Measurements from ENCODE around the gene LRRC46. TPM values are rescaled to one million over a fixed set of nuclear protein-coding genes. Genes with fewer than 3 reads are reported as not detected.
A peak's percentile ranks its signal among the peaks of the same experiment; 100 is the strongest.

The LRRC46 gene
- total and polyA plus RNA-seq, 9 of the 15 experiments (the other 6 are each of a cell fraction or from before 2014, with no cell fraction given): 0.39 to 1.4 (median 0.53) TPM; not detected in 1

DNA sequence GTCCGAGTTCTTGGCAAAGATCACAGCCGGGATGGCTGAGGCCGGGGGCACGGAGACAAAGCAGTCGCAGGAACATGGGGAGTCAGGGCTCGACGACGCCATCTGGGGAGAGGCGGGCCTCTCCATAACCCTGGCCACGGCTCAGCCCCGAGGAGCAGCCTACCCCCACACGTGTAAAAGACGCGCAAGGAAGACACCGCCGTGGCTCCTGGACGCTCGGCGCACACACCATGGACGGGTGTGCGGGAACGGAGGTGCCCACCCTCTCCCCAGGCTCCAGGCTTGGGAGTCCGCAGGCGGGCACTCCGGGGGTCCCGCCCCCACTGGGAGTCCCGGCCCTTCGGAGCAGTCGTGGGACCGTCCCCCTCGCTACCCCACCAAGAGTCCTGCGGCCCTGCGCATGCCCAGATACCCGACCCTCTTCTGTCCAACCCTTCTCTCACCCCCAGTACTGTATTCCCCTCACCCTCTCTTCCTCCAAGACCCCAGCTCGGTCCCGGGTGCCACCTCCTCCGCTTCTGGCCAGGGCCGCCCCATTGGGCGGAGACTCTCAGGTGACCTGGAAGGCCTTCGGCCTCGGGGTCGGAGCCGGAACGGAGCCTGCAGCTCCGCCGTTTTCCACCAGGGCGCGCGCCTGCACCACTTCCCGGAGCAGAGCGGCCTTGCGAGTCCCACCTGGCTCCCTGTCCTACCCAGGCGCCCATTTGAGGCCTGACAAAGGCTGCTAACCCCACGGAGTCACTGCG, 9.4 kb downstream of the LRRC46 start, which contains the start of gene SCRN2 (continued):
- TF ChIP-seq, protein P1, sequence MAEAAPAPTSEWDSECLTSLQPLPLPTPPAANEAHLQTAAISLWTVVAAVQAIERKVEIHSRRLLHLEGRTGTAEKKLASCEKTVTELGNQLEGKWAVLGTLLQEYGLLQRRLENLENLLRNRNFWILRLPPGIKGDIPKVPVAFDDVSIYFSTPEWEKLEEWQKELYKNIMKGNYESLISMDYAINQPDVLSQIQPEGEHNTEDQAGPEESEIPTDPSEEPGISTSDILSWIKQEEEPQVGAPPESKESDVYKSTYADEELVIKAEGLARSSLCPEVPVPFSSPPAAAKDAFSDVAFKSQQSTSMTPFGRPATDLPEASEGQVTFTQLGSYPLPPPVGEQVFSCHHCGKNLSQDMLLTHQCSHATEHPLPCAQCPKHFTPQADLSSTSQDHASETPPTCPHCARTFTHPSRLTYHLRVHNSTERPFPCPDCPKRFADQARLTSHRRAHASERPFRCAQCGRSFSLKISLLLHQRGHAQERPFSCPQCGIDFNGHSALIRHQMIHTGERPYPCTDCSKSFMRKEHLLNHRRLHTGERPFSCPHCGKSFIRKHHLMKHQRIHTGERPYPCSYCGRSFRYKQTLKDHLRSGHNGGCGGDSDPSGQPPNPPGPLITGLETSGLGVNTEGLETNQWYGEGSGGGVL (CRISPR knock-in tag; IDR thresholded peaks at IDR 0.05): no peak
- TF ChIP-seq EP400 (IDR thresholded peaks at IDR 0.05): peak; percentile 74
- peak; percentile 86; the same call in 1 of the 2 replicates for TF ChIP-seq PHF8 (IDR thresholded peaks at IDR 0.05; ENCODE audit: borderline replicate concordance, low read length)
- TF ChIP-seq, protein P2, sequence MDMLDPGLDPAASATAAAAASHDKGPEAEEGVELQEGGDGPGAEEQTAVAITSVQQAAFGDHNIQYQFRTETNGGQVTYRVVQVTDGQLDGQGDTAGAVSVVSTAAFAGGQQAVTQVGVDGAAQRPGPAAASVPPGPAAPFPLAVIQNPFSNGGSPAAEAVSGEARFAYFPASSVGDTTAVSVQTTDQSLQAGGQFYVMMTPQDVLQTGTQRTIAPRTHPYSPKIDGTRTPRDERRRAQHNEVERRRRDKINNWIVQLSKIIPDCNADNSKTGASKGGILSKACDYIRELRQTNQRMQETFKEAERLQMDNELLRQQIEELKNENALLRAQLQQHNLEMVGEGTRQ (CRISPR knock-in tag; IDR thresholded peaks at IDR 0.05): peak; percentile 48
- TF ChIP-seq, protein P3, sequence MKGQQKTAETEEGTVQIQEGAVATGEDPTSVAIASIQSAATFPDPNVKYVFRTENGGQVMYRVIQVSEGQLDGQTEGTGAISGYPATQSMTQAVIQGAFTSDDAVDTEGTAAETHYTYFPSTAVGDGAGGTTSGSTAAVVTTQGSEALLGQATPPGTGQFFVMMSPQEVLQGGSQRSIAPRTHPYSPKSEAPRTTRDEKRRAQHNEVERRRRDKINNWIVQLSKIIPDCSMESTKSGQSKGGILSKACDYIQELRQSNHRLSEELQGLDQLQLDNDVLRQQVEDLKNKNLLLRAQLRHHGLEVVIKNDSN (CRISPR knock-in tag; IDR thresholded peaks at IDR 0.05): peak; percentile 82
- no peak for TF ChIP-seq ZNF224 (CRISPR knock-in tag; IDR thresholded peaks at IDR 0.05)
- no peak for TF ChIP-seq ZNF75A (CRISPR knock-in tag; IDR thresholded peaks at IDR 0.05)
- TF ChIP-seq HNRNPL (IDR thresholded peaks at IDR 0.05; ENCODE audit: low read depth, low read length): 0 out of 2 replicates have a peak, but pooled peaks have one; percentile 27
- 0 out of 2 replicates have a peak, but pooled peaks have one; percentile 17 for TF ChIP-seq ELF2 (CRISPR knock-in tag; IDR thresholded peaks at IDR 0.05)
- no peak for TF ChIP-seq TCFL5 (CRISPR knock-in tag; conservative IDR thresholded peaks at IDR 0.05)
- peak; percentile 44; the same call in 1 of the 2 replicates for TF ChIP-seq SMAD4 (CRISPR knock-in tag; conservative IDR thresholded peaks at IDR 0.05)
- no peak for TF ChIP-seq ZEB2 (IDR thresholded peaks at IDR 0.05)
- TF ChIP-seq GABPB2 (CRISPR knock-in tag; conservative IDR thresholded peaks at IDR 0.05): no peak
- TF ChIP-seq BHLHE40 (IDR thresholded peaks at IDR 0.05; ENCODE audit: low read length): peak; percentile 60
- TF ChIP-seq, protein P4, sequence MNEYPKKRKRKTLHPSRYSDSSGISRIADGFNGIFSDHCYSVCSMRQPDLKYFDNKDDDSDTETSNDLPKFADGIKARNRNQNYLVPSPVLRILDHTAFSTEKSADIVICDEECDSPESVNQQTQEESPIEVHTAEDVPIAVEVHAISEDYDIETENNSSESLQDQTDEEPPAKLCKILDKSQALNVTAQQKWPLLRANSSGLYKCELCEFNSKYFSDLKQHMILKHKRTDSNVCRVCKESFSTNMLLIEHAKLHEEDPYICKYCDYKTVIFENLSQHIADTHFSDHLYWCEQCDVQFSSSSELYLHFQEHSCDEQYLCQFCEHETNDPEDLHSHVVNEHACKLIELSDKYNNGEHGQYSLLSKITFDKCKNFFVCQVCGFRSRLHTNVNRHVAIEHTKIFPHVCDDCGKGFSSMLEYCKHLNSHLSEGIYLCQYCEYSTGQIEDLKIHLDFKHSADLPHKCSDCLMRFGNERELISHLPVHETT (CRISPR knock-in tag; conservative IDR thresholded peaks at IDR 0.05 in 1 of 2, IDR thresholded peaks at IDR 0.05 in 1 of 2): peak in 1 of 2 experiments; percentile 41; a peak in 1 of 4 replicates
- no peak for TF ChIP-seq FOXK1 (CRISPR knock-in tag; IDR thresholded peaks at IDR 0.05; ENCODE audit: borderline replicate concordance)
- TF ChIP-seq, protein P5, sequence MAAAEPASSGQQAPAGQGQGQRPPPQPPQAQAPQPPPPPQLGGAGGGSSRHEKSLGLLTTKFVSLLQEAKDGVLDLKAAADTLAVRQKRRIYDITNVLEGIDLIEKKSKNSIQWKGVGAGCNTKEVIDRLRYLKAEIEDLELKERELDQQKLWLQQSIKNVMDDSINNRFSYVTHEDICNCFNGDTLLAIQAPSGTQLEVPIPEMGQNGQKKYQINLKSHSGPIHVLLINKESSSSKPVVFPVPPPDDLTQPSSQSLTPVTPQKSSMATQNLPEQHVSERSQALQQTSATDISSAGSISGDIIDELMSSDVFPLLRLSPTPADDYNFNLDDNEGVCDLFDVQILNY (CRISPR knock-in tag; IDR thresholded peaks at IDR 0.05): no peak
- TF ChIP-seq DLX4 (CRISPR knock-in tag; IDR thresholded peaks at IDR 0.05): no peak
- TF ChIP-seq, protein P6, sequence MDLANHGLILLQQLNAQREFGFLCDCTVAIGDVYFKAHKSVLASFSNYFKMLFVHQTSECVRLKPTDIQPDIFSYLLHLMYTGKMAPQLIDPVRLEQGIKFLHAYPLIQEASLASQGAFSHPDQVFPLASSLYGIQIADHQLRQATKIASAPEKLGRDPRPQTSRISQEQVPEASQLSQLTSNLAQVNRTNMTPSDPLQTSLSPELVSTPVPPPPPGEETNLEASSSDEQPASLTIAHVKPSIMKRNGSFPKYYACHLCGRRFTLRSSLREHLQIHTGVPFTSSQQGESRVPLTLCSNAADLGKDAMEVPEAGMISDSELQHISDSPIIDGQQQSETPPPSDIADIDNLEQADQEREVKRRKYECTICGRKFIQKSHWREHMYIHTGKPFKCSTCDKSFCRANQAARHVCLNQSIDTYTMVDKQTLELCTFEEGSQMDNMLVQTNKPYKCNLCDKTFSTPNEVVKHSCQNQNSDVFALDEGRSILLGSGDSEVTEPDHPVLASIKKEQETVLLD (IDR thresholded peaks at IDR 0.05): 0 out of 2 replicates have a peak, but pooled peaks have one; percentile 52
